ENCODE data around the gene EZH2.

Gene EZH2

DNA sequence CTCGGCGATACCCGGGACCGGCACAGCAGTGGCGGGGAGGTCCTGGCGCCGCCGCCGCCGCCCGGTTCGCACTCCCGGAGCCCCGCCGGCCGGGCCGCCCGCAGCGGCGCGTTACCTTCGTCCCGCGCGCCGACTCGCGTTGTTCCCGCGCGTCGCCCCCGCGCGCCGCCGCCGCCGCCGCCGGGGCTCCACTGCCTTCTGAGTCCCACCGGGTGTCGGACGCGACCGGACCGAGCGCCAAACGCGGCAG is at the start of gene EZH2:
TSS of gene EZH2 (minus strand) at position 243 of the 250 bp plus-strand sequence. CDS start 36,993 bp downstream, outside the sequence.
- no peak for DNase-seq

DNA sequence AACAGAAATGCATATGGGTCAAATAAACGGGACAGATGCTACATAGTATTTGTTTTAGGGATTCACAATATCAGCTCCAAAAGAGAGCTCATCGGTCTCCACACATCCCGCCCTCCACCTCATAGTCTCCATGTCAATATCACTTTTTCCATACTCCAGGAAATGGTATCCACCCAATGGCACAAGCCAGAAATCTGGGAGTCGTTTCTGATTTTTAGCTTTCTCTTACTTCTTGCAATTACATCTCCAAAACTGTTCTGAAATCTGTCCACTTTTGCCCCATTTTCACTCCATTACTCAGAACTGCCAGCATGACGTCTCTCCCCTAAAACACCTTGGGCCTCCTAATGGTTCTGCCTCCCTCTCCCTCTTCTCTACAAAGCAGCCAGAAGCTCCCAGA is 47.4 kb upstream of the EZH2 start:
- no peak for DNase-seq

DNA sequence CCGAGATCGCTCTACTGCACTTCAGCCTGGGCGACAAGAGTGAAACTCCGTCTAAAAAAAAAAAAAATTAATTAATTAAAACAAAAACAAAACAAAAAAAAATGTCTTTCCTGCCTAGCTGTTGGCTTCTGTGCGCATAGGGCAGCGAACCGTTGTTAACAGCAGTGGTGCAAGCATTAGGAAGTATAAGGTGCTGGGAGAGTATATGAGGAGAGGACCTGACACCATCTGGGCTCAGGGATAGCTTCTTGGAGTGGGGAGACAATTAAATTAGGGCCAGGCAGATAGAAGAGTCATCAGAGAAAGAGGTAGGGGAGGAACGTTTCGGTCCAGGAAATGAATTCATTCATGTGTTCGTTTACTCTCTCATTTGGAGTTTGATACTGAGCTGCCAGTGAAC is 46.2 kb upstream of the EZH2 start:
- DNase-seq = no peak

DNA sequence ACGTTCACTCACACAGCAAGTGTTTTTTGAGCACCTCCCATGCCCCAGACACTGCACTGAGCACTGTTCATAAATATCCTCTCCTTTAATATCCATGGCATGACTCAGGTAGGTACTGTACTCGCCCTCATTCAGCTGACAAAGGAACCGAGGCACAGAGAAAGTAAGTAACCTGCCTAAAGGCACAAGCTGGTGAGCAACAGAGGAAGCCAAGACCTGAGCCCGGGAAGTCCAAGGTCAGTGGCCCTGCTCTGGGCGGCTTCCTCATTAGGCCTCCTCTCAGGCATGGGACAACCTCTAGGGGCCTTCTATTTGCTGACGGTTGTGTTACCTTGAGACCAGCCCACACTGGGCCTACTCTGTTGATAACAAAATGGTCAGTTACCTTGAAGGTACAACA is 45.1 kb upstream of the EZH2 start:
- no peak for DNase-seq

DNA sequence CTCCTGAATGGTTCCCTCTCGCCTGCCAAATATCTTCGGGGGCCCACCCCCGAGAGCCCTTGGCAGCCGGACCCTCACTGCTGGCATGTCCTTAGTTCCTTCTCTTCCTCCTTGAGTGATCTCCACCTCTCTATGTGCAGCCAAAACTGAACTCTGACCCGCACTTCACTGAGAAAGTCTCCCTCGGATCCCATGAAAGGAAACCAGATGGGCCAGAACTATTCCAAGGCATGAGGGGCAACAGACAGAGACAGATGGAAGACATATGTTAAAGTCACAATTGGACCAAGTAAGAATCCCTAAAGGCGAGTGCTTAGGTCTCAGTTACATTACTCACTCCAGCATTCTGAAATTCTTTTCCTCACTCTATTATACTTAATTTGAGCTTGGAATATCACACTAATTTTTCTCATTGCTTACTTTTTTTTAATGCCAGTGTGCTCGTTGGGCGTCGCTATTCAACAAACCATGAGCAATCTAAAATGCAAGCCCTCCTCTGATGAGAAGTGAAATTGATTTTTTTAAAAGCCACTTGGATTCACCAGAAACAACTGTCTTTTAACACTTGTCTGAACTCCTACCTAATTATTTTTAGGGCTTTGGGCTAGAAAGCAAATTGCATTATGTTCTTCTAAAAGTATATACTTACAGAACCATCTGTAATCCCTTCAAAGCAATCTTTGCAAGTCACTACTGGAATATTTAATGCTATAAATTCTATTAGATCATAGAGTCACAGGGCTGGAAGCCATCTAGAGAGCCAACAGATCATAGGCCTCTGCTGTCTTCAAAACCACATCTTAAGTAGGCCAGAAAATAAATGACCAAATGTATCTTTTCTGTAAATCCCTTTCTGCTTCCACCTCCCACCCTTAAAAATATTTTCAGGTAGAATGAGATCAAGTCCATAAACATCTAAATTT is 43.3 kb upstream of the EZH2 start:
- DNase-seq = no peak

DNA sequence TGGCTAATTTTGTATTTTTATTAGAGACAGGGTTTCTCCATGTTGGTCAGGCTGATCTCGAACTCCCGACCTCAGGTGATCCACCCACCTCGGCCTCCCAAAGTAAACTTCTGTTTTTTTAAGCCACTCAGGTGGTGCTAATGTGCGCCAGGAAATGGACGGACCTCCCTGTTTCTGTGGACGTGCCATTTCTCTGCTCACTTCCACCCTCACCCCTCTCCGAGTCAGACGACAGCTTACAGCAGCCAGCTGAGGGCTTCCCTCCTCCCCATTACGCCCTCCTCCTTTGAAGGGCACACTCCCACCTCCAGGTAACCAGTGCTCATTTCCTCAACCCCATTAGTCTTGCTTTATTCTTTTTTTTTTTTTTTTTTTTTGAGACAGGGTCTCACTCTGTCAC is 41.7 kb upstream of the EZH2 start:
- no peak for DNase-seq

DNA sequence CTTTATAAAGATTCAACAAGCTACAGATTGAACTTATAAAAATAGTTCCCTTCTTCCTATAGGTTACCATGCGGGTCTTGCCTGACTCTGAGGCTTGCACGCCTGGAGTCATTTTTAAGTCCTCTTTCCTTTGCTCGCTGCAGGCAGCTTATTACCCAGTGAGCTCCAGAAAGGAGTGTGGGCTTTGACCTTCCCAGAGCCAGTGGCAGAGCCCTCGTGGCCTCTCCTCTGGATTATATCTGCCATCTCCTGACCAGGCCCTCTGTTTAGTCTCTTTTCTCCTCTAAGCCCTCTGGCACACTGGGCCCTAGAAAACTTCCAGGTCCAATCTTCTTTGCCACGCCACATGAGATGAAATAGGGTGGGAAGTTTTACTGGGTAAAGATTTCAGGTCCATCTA is 39.9 kb upstream of the EZH2 start:
- no peak for DNase-seq

DNA sequence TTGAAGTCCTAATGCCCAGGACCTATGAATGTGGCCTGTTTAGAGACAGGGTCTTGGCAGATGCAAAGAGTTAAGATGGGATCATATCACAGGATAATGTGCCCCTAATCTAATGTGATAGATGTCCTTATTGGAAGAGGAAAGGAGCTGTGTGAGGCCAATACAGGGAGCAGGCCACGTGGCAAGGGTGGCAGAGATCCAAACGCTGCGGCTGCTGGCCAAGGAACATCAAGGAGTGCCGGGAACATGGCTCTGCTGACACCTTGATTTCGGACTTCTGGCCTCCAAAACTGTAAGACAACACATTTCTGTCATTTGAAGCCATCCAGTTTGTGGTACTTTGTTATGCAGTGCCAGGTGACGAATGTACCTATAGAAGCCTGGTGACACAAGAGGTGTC is 37.7 kb upstream of the EZH2 start:
- DNase-seq = no peak

DNA sequence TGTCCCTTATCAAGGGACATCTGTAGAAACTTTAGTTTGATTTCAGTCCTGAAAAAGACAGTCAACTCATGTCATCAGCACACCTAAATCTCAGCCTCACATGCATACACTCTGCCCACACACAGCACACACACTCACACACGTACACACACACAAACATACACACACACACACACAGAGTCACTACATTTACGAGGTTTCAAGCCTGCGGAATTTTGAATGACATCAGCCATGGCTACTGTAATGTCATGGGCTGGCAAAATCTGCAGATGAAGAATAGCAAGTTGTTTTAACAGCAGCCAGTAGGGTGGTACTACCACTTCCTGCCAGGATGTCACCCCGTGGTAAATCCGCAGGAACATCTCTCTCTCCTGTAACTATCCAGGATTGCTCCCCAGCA is 37.1 kb upstream of the EZH2 start:
- DNase-seq = no peak

DNA sequence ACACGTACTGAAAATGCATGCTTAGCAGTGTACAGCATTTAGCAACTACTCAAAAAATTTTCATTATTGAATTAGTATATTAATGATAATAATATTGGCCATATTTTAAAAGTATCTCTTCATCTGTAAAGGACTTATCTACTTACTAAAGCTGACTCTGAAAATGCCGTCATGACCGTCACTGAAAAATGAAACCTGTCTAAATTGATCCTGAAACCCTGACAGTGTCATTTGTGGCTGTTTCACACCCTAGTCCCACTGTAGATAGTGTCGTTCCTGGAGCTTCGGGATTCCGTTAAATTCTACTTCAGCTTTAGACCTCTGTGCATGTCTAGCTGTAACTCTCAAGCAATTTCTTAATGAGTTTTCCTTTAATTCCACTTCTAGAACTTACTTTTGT is 35.8 kb upstream of the EZH2 start:
- DNase-seq = no peak

DNA sequence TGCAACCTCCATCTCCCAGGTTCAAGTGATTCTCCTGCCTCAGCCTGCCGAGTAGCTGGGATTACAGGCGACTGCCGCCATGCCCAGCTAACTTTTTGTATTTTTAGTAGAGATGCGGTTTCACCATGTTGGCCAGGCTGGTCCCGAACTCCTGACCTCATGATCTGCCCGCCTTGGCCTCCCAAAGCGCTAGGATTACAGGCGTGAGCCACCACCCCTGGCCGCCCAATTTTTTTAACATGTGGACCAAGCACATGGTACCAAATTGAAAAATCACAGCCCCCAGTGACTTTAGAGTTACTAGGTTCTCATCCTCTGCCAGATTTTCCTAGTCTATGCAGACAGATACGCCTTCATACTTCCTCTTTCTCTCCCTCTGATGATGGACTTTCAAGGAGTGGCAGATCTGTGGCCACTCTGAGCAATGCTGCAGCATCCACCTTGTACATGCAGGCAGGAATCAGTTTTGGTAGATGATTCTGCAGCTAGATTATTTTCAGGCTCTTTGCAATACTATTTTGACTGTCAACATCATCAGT is 34.0 kb upstream of the EZH2 start:
- no peak for DNase-seq

DNA sequence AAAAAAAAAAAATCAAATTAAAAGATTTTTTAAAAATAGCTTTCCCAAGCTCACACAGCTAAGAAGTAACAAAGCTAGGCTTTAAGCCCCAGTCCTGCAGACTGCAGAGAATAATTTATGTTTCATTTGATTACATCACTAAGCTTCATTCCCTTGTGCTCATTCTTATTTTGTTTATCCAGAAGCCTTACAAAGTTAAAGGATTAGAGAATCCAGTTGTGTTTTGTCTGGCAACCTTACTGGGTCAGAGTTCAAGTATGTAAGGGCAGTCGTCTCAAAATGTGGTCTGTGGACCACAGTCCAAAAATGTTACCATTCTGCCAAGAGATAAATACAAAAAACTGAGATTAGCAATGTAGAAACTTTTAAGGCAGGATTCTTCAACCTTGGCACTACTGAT is 32.1 kb upstream of the EZH2 start:
- DNase-seq = no peak

DNA sequence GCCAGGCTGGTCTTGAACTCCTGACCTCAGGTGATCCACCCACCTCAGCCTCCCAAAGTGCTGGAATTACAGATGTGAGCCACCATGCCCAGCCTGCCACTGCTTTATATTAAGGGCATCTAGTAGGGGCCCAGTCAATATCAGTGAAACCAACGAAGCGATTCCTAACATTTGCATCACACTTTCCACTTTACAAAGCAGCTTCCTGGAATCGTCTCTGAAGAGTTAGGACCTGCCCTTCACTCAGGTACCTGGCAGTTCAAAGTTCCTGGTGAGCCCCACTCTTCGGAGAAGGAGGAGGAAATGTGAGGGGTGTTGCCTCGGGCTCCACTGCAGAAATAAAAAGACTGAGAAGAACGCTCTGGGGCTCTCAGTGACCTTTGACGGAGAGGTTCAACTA is 31.1 kb upstream of the EZH2 start:
- DNase-seq = peak; percentile 61

DNA sequence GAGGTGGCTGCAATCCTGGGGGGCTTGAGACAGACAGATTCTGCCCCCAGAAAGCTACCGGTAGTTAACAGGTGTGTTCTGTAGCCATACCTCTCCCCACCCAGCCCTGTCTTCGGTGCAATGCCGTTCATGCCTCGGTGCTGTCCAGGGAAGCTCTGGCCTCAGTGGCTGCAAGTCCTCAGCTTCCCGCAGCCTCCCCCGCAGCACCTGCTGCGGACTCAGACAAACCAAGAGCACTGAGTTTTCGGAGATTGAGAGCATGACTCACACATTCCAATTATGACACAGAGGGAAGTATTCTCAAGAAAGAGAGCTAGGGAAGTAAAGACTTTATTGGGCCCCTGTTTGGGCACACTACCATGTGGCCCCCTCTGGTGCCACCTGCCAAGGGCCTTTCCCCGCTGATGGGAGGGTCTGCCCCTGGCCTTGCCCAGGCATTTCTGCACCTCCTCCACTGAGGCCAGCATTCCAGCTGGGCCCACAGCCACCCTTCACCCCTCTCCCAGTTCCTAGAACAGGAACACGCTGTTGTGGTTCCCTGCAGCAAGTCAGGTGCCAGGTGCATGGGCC is 30.2 kb upstream of the EZH2 start:
- peak; percentile 72 for DNase-seq

DNA sequence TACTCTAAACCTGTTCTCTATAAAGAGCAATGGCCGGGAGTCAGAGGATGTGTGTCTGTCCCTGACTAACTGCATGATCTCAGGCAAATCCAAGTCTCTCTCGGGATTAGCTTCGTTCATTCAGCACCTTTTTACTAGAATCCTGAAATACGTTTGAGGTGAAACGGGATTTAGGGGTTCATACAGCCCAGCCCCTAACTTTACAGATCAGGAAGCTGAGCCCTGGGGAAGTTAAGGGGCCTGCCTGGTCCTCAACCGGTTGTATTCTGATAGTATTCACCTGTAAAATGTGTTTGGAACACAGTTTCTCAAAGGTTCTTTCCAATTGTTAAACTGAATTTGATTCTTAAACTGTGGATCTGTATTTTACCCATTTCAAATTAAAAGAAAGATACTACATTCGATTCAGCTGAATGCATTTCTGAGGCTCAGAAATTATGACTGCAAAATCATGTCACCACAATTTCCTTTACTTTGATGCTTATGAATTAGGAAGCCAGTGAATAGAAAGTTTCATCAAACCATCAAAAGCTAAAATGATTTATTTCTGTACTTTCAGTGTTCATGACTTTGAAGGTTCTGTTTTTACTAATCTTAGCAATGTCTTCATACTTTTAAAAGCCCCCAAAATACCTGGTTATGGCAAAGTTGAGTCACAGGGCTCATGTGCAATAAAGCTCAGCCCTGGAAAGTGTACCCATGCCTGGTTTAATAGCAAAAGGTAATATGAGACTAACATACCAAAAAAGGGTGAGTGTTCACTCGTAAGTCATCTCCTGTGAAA is 28.9 kb upstream of the EZH2 start:
- DNase-seq = peak; percentile 75

DNA sequence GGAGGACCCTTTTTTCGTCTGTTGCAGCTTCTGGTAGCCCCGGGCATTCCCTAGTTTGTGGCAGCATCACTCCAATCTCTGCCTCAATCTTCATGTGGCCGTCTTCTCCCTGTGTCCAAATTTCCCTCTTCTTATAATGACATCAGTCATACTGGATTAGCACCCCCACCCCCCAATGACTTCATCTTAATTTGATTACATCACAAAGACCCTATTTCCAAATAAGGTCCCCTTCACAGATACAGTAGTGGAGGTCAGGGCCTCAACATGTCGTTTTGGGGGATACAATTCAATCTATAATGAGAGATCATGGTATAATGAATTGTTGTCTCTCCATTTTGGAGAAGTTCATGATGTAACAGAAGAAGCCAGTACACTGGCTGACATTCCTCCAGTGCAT is 28.1 kb upstream of the EZH2 start:
- DNase-seq = no peak

DNA sequence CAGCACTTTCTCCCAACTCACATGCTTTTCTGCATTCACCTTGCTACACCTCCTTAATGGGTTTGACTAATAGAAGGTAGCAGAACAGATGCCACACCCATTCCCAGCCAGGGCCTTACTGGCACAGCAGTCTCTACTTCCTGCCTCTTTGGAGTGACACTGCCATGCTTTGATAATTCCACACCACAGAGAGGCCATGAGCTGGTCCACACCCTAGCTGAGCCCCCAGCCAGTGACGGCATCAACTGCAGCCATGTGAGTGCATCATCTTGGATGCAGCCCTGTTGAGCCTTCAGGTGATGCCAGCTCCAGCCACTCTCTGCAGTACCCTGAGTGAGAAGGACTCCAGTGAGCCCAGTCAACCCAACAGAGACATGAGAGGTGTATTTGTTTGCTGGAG is 27.5 kb upstream of the EZH2 start:
- peak; percentile 57 for DNase-seq

DNA sequence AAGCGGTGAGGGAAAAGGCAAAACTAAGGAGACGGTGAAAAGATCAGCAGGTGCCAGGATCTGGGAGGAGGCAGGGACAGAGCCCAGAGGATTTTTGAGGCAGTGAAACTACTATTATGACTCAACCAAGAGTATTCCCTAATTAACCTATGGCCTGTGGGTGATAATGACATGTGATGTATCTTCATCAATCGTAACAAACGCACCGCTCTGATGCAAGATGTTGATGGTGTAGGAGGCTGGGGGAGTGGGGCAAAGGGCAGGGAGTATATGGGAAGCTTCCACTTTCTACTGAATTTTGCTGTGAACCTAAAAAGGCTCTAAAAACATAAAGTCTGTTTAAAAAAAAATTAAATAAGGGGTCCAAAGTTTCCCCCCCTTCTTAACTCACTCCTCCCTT is 25.5 kb upstream of the EZH2 start:
- DNase-seq = no peak

DNA sequence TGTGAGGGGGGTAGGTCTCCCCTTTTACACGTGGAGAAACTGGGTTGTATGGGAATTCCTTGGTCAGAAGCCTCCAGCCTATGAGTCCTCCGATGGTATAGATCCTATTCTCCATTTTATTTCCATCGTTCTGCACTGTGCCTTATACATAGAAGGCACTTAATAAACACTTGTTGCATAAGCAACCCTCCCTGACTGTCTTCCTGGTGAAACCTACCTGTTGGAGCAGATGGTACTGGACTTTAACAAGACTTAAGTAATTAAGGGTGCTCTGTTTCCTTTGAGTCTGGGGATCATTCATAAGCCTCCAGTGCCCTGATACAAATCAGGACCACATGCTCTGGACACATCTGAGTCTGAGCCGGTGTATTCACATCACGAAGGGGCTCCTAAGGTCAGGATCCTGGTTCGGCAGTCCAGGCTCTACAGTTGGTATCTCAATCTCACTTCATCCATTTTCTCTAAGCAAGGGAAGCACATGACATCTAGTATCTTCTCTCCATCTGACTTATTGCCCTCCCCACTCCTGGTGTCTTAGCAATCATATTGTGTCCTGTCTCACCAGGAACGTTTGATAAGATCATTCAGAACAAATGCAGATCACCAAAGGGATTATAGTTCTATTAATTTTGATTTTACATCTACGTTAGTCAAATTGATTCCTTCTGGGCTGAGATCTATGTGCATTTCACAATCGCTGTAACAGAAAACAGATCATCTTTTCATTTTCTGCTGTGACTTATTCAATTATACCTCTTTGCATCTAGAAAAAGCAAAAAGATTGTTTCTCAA is 22.8 kb upstream of the EZH2 start:
- DNase-seq = no peak

DNA sequence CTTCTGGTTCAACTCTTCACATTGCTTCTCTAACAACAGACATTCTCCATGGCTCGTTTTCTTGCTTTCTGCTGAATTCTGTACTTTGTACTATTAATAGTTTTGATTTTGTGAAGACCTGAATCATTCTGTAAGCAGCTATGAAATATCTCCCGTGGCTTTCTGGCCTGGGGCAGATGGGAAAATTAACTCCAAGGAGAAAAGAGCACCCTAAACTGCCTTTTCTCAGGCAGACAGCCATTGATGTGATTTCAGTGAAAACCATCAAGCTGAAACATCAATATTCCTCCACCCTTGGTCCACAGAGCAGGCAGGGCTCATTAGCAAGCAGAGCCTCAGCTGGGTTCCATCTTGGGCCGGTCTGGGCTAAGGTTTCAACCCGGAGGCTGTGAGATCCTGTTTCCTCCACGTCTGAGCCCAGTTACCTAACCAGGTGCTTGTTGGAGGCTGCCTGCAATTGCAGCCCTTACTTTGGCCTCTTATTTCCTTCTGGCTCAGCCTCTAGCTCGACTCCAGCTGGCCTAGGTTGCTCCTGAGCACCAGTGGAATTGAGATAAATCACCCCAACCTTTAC is 21.1 kb upstream of the EZH2 start:
- no peak for DNase-seq

DNA sequence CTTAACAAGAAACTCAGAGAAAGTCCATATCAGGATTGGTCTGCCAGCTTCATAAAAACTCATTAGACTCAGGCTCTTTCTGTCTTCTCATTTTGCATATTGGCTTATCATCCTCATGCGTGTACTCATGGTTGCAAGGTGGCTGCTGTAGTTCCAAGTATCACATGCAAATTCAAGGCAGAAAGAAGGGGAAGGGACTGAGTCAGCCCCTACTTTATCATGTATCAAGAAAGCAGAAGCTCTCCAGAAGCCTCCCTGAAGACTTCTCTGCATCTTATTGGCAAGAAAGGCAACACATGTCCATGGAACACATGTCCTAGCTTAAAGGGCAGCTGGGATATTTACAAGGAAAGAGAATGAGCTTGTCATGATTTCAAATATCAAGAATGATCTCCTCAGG is 19.4 kb upstream of the EZH2 start:
- DNase-seq = no peak

DNA sequence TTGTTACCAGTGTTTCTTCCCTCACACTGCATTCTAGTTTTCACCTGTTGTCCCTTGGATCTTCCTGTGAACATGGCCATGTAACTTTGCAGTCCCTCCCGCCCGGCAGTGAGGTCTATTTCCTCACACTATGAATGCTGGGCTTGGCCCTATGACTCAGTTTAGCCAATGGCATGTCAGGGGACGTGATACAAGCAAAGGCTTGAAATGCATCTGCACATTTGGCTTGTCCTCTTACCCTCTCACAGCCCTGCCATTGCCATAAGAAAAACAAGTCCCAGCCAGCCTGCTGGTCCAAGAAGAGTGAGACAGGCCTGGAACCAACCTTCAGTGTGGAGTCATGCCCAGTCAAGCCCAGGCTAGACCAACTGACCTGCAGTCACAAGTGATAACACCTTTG is 17.1 kb upstream of the EZH2 start:
- DNase-seq = no peak

Data from stimulated activated CD4-positive, alpha-beta T cell treated with anti-CD3 and anti-CD28 coated beads, Interleukin-15, amount 100 ng/mL, for 24 hours (primary cell).